Prostate gland (tissue), 2 donors: ENCODE results near the gene SLC4A11.

Experiments used
- POLR2A ChIP-seq: fragments of 450-650 bp; IDR thresholded peaks from one replicate; pipeline ENCODE4 v1.6.1; 2016; ENCODE audit warnings: antibody characterized with exemption, mild to moderate bottlenecking
- POLR2AphosphoS5 ChIP-seq: sonication (generic); formaldehyde crosslinking; IDR thresholded peaks from one replicate; pipeline ENCODE4 v1.6.1; 2017; ENCODE audit warnings: antibody characterized with exemption
- TF ChIP-seq, protein P1 (sequence below), 4 experiments: fragments of 200-600 bp in 2 of 4; fragments of 450-650 bp in 2 of 4; sonication (generic) in 2 of 4; IDR thresholded peaks; 1 replicate in 3 of 4; 2 replicates in 1 of 4; pipeline ENCODE4 v1.5.1; 2016 to 2019; ENCODE audit warnings: antibody characterized with exemption in 4 of 4, mild to moderate bottlenecking in 2 of 4, moderate library complexity in 2 of 4

DNA sequence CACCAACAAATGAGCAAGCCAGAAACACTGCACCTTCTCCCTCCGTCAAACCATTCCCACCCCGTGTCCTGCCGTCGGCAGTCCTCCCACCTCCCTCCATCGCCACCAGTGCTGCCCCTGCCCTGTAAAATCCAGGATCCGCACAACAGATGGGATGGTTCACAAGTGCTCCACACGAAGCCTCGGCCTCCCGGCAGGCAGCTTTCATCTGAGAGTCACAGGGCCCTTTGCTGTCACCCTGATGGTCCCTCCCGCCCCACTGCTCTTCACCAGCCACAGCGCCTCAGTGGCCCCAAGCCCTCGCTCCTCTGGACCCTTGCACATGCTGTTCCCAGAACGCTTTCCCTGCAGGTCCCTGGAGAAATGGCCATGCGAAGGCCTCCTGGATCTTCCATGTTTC is 12.1 kb downstream of the SLC4A11 start:
- no peak for TF ChIP-seq POLR2AphosphoS5
- TF ChIP-seq POLR2A: no peak
- TF ChIP-seq, protein P1, sequence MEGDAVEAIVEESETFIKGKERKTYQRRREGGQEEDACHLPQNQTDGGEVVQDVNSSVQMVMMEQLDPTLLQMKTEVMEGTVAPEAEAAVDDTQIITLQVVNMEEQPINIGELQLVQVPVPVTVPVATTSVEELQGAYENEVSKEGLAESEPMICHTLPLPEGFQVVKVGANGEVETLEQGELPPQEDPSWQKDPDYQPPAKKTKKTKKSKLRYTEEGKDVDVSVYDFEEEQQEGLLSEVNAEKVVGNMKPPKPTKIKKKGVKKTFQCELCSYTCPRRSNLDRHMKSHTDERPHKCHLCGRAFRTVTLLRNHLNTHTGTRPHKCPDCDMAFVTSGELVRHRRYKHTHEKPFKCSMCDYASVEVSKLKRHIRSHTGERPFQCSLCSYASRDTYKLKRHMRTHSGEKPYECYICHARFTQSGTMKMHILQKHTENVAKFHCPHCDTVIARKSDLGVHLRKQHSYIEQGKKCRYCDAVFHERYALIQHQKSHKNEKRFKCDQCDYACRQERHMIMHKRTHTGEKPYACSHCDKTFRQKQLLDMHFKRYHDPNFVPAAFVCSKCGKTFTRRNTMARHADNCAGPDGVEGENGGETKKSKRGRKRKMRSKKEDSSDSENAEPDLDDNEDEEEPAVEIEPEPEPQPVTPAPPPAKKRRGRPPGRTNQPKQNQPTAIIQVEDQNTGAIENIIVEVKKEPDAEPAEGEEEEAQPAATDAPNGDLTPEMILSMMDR (IDR thresholded peaks at IDR 0.05): no peak
